Progenitor cell of endocrine pancreas (in vitro differentiated cells): ENCODE measurements around the gene NFE2L3. TPM values are rescaled to one million over a fixed set of nuclear protein-coding genes. Genes with fewer than 3 reads are reported as not detected.

Experiments used
- DNase-seq: peaks from one replicate; pipeline ENCODE4 v3.0.0; 2021; ENCODE audit warnings: low spot score; ENCODE audit not compliant: unreplicated experiment
- H3K27ac Mint-ChIP-seq: 2 replicates; pipeline ENCODE4 v1.8.0; 2021; ENCODE audit warnings: mild to moderate bottlenecking, moderate library complexity, mixed read lengths
- H3K27me3 Mint-ChIP-seq: 2 replicates; pipeline ENCODE4 v1.8.0; 2021; ENCODE audit warnings: mixed read lengths
- H3K36me3 Mint-ChIP-seq: 2 replicates; pipeline ENCODE4 v1.8.0; 2022; ENCODE audit warnings: mixed read lengths; ENCODE audit not compliant: insufficient read depth
- H3K4me1 Mint-ChIP-seq: 2 replicates; pipeline ENCODE4 v1.8.0; 2021; ENCODE audit warnings: low read depth, mixed read lengths
- H3K4me3 Mint-ChIP-seq: 2 replicates; pipeline ENCODE4 v1.8.0; 2021; ENCODE audit warnings: low read depth, mild to moderate bottlenecking, moderate library complexity, mixed read lengths
- H3K9me3 Mint-ChIP-seq: 2 replicates; pipeline ENCODE4 v1.8.0; 2021; ENCODE audit warnings: low read depth, mixed read lengths
- total RNA-seq: library from RNA; stranded (reverse); gene quantifications from 2 replicates; pipeline ENCODE4 v1.2.1, GENCODE V29; 2021
- TF ChIP-seq, protein P1 (sequence below): fragments of 200-600 bp; sonication (generic); IDR thresholded peaks from one replicate; pipeline ENCODE4 v1.5.0; 2021; ENCODE audit warnings: antibody characterized with exemption, mild to moderate bottlenecking; ENCODE audit not compliant: unreplicated experiment

Gene NFE2L3
- total RNA-seq, 1 donor from 2014 or later = 28.0 TPM

GRCh38 chr7:26167303-26167934 lies 15.4 kb downstream of the NFE2L3 start:
- no peak overlapping the region for H3K4me3 Mint-ChIP-seq
- H3K27ac Mint-ChIP-seq = no peak overlapping the region
- TF ChIP-seq, protein P1, sequence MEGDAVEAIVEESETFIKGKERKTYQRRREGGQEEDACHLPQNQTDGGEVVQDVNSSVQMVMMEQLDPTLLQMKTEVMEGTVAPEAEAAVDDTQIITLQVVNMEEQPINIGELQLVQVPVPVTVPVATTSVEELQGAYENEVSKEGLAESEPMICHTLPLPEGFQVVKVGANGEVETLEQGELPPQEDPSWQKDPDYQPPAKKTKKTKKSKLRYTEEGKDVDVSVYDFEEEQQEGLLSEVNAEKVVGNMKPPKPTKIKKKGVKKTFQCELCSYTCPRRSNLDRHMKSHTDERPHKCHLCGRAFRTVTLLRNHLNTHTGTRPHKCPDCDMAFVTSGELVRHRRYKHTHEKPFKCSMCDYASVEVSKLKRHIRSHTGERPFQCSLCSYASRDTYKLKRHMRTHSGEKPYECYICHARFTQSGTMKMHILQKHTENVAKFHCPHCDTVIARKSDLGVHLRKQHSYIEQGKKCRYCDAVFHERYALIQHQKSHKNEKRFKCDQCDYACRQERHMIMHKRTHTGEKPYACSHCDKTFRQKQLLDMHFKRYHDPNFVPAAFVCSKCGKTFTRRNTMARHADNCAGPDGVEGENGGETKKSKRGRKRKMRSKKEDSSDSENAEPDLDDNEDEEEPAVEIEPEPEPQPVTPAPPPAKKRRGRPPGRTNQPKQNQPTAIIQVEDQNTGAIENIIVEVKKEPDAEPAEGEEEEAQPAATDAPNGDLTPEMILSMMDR = no peak
- DNase-seq = no peak
- H3K9me3 Mint-ChIP-seq = peaks cover 7% of the 10 kb centered on the region
- peaks cover 10% of the 10 kb centered on the region for H3K4me1 Mint-ChIP-seq
- H3K27me3 Mint-ChIP-seq = no peaks in the 10 kb centered on the region
- peaks cover 15% of the 10 kb centered on the region for H3K36me3 Mint-ChIP-seq

GRCh38 chr7:26168458-26169023 lies 16.5 kb downstream of the NFE2L3 start:
- TF ChIP-seq, protein P1 = peak; percentile 29
- H3K27me3 Mint-ChIP-seq = no peaks in the 10 kb centered on the region
- peaks cover 7% of the 10 kb centered on the region for H3K9me3 Mint-ChIP-seq
- H3K36me3 Mint-ChIP-seq = peaks cover 19% of the 10 kb centered on the region
- no peak overlapping the region for H3K27ac Mint-ChIP-seq
- no peak for DNase-seq
- H3K4me3 Mint-ChIP-seq = no peak overlapping the region
- H3K4me1 Mint-ChIP-seq = peaks cover 14% of the 10 kb centered on the region

DNA sequence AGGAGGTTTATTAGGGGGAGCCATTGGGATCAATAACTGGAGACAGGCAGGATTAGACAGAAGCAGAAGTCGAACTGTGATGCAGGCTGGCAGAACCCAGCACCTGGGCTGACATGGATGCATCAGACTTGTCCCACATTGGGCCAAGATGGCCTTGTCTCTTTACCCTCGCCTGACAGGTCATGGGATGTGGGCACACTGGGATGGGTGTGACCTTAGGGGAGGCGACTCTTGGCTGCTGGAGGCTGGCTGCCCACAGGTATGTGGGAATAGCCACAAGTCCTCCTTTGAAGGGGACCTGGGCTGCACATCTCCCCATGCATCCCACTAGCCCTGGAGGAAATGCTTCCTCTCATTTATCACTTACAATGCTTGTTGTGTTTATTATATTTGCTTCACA lies 17.3 kb downstream of the NFE2L3 start:
- H3K4me3 Mint-ChIP-seq = no peak overlapping the region

GRCh38 chr7:26170663-26171062 lies 18.7 kb downstream of the NFE2L3 start:
- Mint-ChIP-seq H3K4me3 (no peak overlapping the region), H3K27me3 (no peaks in the 10 kb centered on the region), H3K36me3 (peaks cover 14% of the 10 kb centered on the region), H3K4me1 (peaks cover 23% of the 10 kb centered on the region), H3K27ac (no peak overlapping the region), H3K9me3 (peaks cover 7% of the 10 kb centered on the region)
- DNase-seq = no peak
- TF ChIP-seq, protein P1 = no peak

More for the DNA sequence above, 17.3 kb downstream of the NFE2L3 start:
- peaks cover 7% of the 10 kb centered on the region for H3K9me3 Mint-ChIP-seq
- TF ChIP-seq, protein P1 = no peak
- peaks cover 17% of the 10 kb centered on the region for H3K36me3 Mint-ChIP-seq
- H3K27ac Mint-ChIP-seq = no peak overlapping the region
- peaks cover 20% of the 10 kb centered on the region for H3K4me1 Mint-ChIP-seq
- no peaks in the 10 kb centered on the region for H3K27me3 Mint-ChIP-seq
- DNase-seq = no peak

DNA sequence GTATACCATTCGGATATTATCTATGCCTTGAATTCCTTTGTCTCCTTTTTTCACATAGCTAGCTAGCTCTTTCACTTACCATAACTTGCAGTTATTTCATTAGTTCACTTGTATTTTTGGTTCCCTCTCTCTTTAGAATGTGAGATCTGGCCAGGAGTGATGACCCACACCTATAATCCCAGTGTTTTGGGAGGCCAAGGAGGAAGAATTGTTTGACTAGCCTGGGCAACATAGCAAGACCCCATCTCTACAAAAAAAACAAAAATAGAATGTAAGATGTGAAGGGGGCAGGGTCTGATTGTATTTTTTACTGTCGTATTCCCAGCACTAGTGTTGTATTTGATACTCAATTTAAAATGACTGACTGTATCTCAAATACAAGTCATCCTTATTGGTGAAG lies 19.6 kb downstream of the NFE2L3 start:
- Mint-ChIP-seq H3K36me3 (peaks cover 17% of the 10 kb centered on the region), H3K9me3 (peaks cover 7% of the 10 kb centered on the region), H3K4me1 (peaks cover 24% of the 10 kb centered on the region), H3K4me3 (no peak overlapping the region), H3K27ac (no peak overlapping the region), H3K27me3 (no peaks in the 10 kb centered on the region)
- TF ChIP-seq, protein P1 = no peak
- no peak for DNase-seq
